ENCODE measurements around the gene STAC2. TPM values are rescaled to one million over a fixed set of nuclear protein-coding genes. Genes with fewer than 3 reads are reported as not detected.
A peak's percentile ranks its signal among the peaks of the same experiment; 100 is the strongest.

Gene STAC2
- total and polyA plus RNA-seq, 2 of the 13 experiments (the other 11 are each of a cell fraction or from before 2014, with no cell fraction given) = not detected

DNA sequence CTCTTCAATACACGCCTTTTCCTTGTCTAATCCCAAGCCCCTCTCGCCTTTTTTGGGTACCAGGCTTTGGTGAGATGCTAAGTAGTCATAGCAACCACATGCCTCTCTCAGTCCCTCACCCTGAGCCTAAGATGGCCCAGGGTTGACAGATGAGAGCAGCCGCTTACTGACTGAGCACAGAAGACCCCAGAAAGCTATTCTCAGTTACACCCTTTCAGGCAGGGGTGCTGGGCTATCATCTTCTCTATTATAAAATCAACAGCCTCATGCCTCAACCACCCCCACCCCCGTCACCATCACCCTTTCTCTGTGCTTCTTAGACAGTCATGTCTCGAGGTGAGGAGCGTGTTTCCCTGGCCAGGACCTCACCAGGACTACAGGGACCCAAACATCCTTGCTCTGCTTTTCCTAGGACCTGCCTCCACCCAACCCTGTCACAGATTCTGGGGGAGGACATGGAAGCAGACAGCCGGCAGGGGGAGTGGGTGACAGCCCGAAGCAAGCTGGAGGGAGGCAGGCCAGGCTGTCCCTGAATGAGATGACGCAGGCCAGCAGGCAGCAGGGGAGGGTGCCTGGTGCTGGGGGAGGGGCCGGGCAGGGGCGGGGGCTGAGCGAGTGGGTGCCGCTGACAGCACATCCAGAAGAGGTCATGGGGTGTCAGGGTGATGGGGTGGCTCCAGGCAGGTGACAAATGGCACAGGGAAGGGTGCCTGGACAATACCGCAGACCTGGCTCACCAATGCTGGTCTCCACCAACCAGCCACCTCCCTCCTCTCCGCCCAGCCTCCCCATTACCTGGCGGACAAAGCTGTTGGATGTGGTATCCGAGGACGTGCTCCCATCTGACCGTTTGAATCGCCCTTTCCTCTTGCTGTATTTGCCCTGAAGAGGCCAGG is 31.4 kb downstream of the STAC2 start (continued):
- TF ChIP-seq AHDC1 (CRISPR knock-in tag; IDR thresholded peaks at IDR 0.05; ENCODE audit: borderline replicate concordance) = no peak
- TF ChIP-seq CENPT (CRISPR knock-in tag; IDR thresholded peaks at IDR 0.05; ENCODE audit: low read depth) = 0 out of 2 replicates have a peak, but pooled peaks have one; percentile 27
- no peak for TF ChIP-seq YY1 (IDR thresholded peaks at IDR 0.05; ENCODE audit: insufficient read depth, insufficient replicate concordance, low read depth, low read length)
- TF ChIP-seq TMF1 (CRISPR knock-in tag; IDR thresholded peaks at IDR 0.05; ENCODE audit: low read depth) = no peak
- no peak for TF ChIP-seq ZBTB38 (CRISPR knock-in tag; IDR thresholded peaks at IDR 0.05)
- no peak for TF ChIP-seq ARID2 (CRISPR knock-in tag; IDR thresholded peaks at IDR 0.05; ENCODE audit: borderline replicate concordance)
- TF ChIP-seq CREB1 (IDR thresholded peaks at IDR 0.05) = peak; percentile 62
- TF ChIP-seq CREB1 (CRISPR knock-in tag; IDR thresholded peaks at IDR 0.05) = no peak
- peak; percentile 42 for TF ChIP-seq STAG1 (CRISPR knock-in tag; IDR thresholded peaks at IDR 0.05)
- TF ChIP-seq XRCC5 (optimal IDR thresholded peaks at IDR 0.05; ENCODE audit: low read length) = peak; percentile 97
- TF ChIP-seq, protein P1, sequence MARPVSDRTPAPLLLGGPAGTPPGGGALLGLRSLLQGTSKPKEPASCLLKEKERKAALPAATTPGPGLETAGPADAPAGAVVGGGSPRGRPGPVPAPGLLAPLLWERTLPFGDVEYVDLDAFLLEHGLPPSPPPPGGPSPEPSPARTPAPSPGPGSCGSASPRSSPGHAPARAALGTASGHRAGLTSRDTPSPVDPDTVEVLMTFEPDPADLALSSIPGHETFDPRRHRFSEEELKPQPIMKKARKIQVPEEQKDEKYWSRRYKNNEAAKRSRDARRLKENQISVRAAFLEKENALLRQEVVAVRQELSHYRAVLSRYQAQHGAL (CRISPR knock-in tag; IDR thresholded peaks at IDR 0.05; ENCODE audit: not compliant biosample characterization) = no peak
